GM12878 (cell line): ENCODE results near the gene ZSCAN10. TPM values are rescaled to one million over a fixed set of nuclear protein-coding genes. Genes with fewer than 3 reads are reported as not detected.

Experiments
- TCF12 ChIP-seq: IDR thresholded peaks from 2 replicates; pipeline ENCODE4 v1.6.1; 2011; ENCODE audit warnings: low read depth, mild to moderate bottlenecking, low read length
- ZBTB11 ChIP-seq: fragments of 450-650 bp; formaldehyde crosslinking; IDR thresholded peaks from 2 replicates; pipeline ENCODE4 v1.5.0; 2022; ENCODE audit warnings: mild to moderate bottlenecking, missing genetic modification characterization
- ZSCAN29 ChIP-seq: fragments of 450-650 bp; IDR thresholded peaks from 2 replicates; pipeline ENCODE4 v1.6.1; 2017; ENCODE audit warnings: mild to moderate bottlenecking, moderate library complexity
- polyA plus RNA-seq, 11 experiments: library from polyadenylated mRNA; depleted of rRNA in 4 of 11; unstranded in 6 of 11; stranded (reverse) in 5 of 11; fragments of >200 nt; fragmentation: Nextera tagmentation in 4 of 11; fragmentation: Illumina TruSeq in 1 of 11; extraction: Ambion mirVana in 4 of 11; extraction: Trizol in 1 of 11; gene quantifications; 1 replicate in 1 of 11; 2 replicates in 10 of 11; pipeline versions ENCODE4 v1.2.1 to v1.2.3, GENCODE V29; 2011 to 2016; ENCODE audit warnings: inconsistent platforms in 2 of 11, missing spikeins in 2 of 11, low read depth in 1 of 11
- total RNA-seq, 4 experiments: library from RNA; depleted of rRNA in 3 of 4; stranded (reverse); fragments of >200 nt in 3 of 4; fragmentation: Illumina TruSeq in 1 of 4; extraction: Trizol in 1 of 4; gene quantifications; 2 replicates each; pipeline versions ENCODE4 v1.2.1 to v1.2.3, GENCODE V29; 2013 to 2021
- TF ChIP-seq, protein P1 (sequence below): IDR thresholded peaks from 2 replicates; pipeline ENCODE4 v1.6.1; 2012; ENCODE audit warnings: improper control_type of control experiment, low read depth, low read length; ENCODE audit not compliant: insufficient replicate concordance

The ZSCAN10 gene
- total and polyA plus RNA-seq, 10 of the 15 experiments (the other 5 are each of a cell fraction or from before 2014, with no cell fraction given) = 0.06 to 0.33 TPM; not detected in 8

- TF ChIP-seq, protein P1, sequence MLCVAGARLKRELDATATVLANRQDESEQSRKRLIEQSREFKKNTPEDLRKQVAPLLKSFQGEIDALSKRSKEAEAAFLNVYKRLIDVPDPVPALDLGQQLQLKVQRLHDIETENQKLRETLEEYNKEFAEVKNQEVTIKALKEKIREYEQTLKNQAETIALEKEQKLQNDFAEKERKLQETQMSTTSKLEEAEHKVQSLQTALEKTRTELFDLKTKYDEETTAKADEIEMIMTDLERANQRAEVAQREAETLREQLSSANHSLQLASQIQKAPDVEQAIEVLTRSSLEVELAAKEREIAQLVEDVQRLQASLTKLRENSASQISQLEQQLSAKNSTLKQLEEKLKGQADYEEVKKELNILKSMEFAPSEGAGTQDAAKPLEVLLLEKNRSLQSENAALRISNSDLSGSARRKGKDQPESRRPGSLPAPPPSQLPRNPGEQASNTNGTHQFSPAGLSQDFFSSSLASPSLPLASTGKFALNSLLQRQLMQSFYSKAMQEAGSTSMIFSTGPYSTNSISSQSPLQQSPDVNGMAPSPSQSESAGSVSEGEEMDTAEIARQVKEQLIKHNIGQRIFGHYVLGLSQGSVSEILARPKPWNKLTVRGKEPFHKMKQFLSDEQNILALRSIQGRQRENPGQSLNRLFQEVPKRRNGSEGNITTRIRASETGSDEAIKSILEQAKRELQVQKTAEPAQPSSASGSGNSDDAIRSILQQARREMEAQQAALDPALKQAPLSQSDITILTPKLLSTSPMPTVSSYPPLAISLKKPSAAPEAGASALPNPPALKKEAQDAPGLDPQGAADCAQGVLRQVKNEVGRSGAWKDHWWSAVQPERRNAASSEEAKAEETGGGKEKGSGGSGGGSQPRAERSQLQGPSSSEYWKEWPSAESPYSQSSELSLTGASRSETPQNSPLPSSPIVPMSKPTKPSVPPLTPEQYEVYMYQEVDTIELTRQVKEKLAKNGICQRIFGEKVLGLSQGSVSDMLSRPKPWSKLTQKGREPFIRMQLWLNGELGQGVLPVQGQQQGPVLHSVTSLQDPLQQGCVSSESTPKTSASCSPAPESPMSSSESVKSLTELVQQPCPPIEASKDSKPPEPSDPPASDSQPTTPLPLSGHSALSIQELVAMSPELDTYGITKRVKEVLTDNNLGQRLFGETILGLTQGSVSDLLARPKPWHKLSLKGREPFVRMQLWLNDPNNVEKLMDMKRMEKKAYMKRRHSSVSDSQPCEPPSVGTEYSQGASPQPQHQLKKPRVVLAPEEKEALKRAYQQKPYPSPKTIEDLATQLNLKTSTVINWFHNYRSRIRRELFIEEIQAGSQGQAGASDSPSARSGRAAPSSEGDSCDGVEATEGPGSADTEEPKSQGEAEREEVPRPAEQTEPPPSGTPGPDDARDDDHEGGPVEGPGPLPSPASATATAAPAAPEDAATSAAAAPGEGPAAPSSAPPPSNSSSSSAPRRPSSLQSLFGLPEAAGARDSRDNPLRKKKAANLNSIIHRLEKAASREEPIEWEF = no peak
- no peak for TF ChIP-seq ZSCAN29
- TF ChIP-seq ZBTB11 (CRISPR knock-in tag) = no peak
- no peak for TF ChIP-seq TCF12
- TF ChIP-seq, all 136 proteins: peak for 0
These were observed 56.7 kb downstream of the ZSCAN10 start (continued) for GRCh38 chr16:3042376-3042775.
